Gastroesophageal sphincter (tissue), 3 donors: ENCODE results near the gene COG1.

ENCODE experiments used
- EP300 ChIP-seq: sonication (generic); formaldehyde crosslinking; IDR thresholded peaks from one replicate; pipeline ENCODE4 v1.6.1; 2017; ENCODE audit warnings: antibody characterized with exemption, mild to moderate bottlenecking
- POLR2A ChIP-seq, 2 donors: fragments of 450-650 bp; IDR thresholded peaks; one replicate each; pipeline ENCODE4 v1.6.1; 2017; ENCODE audit warnings: antibody characterized with exemption in 2 of 2, mild to moderate bottlenecking in 2 of 2, moderate library complexity in 1 of 2
- POLR2AphosphoS5 ChIP-seq: sonication (generic); formaldehyde crosslinking; IDR thresholded peaks from one replicate; pipeline ENCODE4 v1.6.1; 2017; ENCODE audit warnings: antibody characterized with exemption
- TF ChIP-seq, protein P1 (sequence below), 4 experiments: fragments of 200-600 bp in 2 of 4; fragments of 450-650 bp in 2 of 4; sonication (generic) in 1 of 4; IDR thresholded peaks; one replicate each; pipeline ENCODE4 v1.5.1; 2017 to 2019; ENCODE audit warnings: antibody characterized with exemption in 4 of 4, mild to moderate bottlenecking in 2 of 4, moderate library complexity in 2 of 4

DNA sequence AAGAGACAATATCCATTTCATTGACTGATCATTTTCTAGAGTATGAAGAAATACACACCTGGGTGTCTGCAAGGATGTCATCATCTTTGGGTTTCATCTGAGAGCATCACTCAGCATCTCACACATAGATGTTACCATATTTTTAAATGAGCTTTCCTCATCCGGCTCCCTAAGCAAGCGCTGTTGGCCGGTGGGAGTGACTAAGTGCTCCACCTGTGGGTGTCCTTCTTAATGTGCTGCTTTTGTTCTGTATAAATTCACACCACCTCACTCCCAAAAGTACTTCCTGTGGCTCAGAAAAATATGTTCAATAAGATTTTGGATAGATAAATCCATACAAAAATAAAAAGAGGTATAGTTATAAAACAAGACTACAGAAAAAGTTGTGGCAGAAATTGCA, 20.6 kb upstream of the COG1 start:
- TF ChIP-seq, protein P1, sequence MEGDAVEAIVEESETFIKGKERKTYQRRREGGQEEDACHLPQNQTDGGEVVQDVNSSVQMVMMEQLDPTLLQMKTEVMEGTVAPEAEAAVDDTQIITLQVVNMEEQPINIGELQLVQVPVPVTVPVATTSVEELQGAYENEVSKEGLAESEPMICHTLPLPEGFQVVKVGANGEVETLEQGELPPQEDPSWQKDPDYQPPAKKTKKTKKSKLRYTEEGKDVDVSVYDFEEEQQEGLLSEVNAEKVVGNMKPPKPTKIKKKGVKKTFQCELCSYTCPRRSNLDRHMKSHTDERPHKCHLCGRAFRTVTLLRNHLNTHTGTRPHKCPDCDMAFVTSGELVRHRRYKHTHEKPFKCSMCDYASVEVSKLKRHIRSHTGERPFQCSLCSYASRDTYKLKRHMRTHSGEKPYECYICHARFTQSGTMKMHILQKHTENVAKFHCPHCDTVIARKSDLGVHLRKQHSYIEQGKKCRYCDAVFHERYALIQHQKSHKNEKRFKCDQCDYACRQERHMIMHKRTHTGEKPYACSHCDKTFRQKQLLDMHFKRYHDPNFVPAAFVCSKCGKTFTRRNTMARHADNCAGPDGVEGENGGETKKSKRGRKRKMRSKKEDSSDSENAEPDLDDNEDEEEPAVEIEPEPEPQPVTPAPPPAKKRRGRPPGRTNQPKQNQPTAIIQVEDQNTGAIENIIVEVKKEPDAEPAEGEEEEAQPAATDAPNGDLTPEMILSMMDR (IDR thresholded peaks at IDR 0.05), result no peak
- TF ChIP-seq POLR2A (IDR thresholded peaks at IDR 0.05), result no peak
- no peak for TF ChIP-seq EP300
- no peak for TF ChIP-seq POLR2AphosphoS5
